Lung (tissue), 12 donors: Measurements from ENCODE around the gene ZER1. TPM values are rescaled to one million over a fixed set of nuclear protein-coding genes. Genes with fewer than 3 reads are reported as not detected.
A peak's percentile ranks its signal among the peaks of the same experiment; 100 is the strongest.

Source experiments
- ATAC-seq: fragments of 200-7000 bp; cut with Tn5 transposase; one replicate; pipeline ENCODE4 v1.9.1; 2020; ENCODE audit warnings: moderate number of reproducible peaks; ENCODE audit not compliant: insufficient read depth, low FRiP score
- DNase-seq, 3 donors: peaks; one replicate each; pipeline ENCODE4 v3.0.0-alpha.2; 2013 to 2017
- H3K27ac ChIP-seq, 2 donors: one replicate each; pipeline ENCODE4 v1.5.1; 2013; ENCODE audit warnings: mild to moderate bottlenecking in 2 of 2, moderate library complexity in 2 of 2, control low read depth in 1 of 2, inconsistent platforms in 1 of 2, low read depth in 1 of 2, low read length in 1 of 2
- H3K27me3 ChIP-seq, 3 donors: one replicate each; pipeline ENCODE4 v1.5.1; 2013; ENCODE audit warnings: low read length in 2 of 3; ENCODE audit not compliant: control insufficient read depth in 3 of 3, insufficient read depth in 3 of 3
- H3K36me3 ChIP-seq, 4 donors: one replicate each; pipeline ENCODE4 v1.5.1; 2013; ENCODE audit warnings: low read length in 4 of 4, mild to moderate bottlenecking in 1 of 4, moderate library complexity in 1 of 4; ENCODE audit not compliant: control insufficient read depth in 4 of 4, insufficient read depth in 4 of 4
- H3K4me1 ChIP-seq, 5 donors: one replicate each; pipeline ENCODE4 v1.5.1; 2013; ENCODE audit warnings: low read length in 5 of 5, mild to moderate bottlenecking in 2 of 5, moderate library complexity in 1 of 5; ENCODE audit not compliant: control insufficient read depth in 5 of 5, insufficient read depth in 5 of 5
- H3K4me3 ChIP-seq: one replicate; pipeline ENCODE4 v1.5.1; 2013; ENCODE audit warnings: mild to moderate bottlenecking, control low read depth, moderate library complexity
- H3K9ac ChIP-seq, 2 donors: one replicate each; pipeline ENCODE4 v1.5.1; 2013; ENCODE audit warnings: low read length in 2 of 2, control low read depth in 1 of 2; ENCODE audit not compliant: insufficient read depth in 1 of 2
- H3K9me3 ChIP-seq, 4 donors: one replicate each; pipeline ENCODE4 v1.5.1; 2013; ENCODE audit warnings: low read length in 3 of 4, mild to moderate bottlenecking in 1 of 4, moderate library complexity in 1 of 4; ENCODE audit not compliant: control insufficient read depth in 4 of 4, insufficient read depth in 3 of 4
- CTCF ChIP-seq: IDR thresholded peaks from 2 replicates; pipeline ENCODE4 v1.5.1; 2012; ENCODE audit warnings: mild to moderate bottlenecking; ENCODE audit errors: control extremely low read depth, extremely low read depth
- WGBS, 2 donors: extraction: QIAGEN DNeasy Blood & Tissue Kit; methylation state at CpG; one replicate each; pipeline ENCODE4 v1.1.7; 2013; 5-methylcytosine and 5-hydroxymethylcytosine counted together
- polyA plus RNA-seq, 2 donors: library from polyadenylated mRNA; stranded (reverse); fragments of 200-250 nt; gene quantifications; one replicate each; pipeline ENCODE4 v1.2.1, GENCODE V29; 2013
- total RNA-seq, 2 donors: library from RNA; depleted of rRNA in 1 of 2; stranded (reverse); fragments of >200 nt in 1 of 2; gene quantifications; one replicate each; pipeline ENCODE4 v1.2.1, GENCODE V29; 2014 to 2021
- donor health status: control.
- donor health status: control.
- donor health status: Bipolar disorder and iron deficiency.
- donor health status: healthy.
- donor health status: DM: yes; HTN: yes; CAD: no.

ZER1 gene
- total and polyA plus RNA-seq, 4 donors: 17.6 to 39.0 (median 28.4) TPM

- Histone ChIP-seq H3K9me3 (no peaks in the 10 kb centered on the region), H3K27me3 (no peaks in the 10 kb centered on the region), H3K27ac (no peak overlapping the region), H3K9ac (no peak overlapping the region), H3K36me3 (peaks cover 3 to 27% (median 25%) of the 10 kb centered on the region in 4 donors), H3K4me1 (peaks cover 0 to 9% (median 5%) of the 10 kb centered on the region in 5 donors), H3K4me3 (no peak overlapping the region)
- WGBS, 2 donors: 85 to 94% methylated on average over 1 of the region's 1 CpG
- TF ChIP-seq CTCF: no peak
- DNase-seq (no peak), ATAC-seq (no peak)
These were observed 16.7 kb upstream of the ZER1 start for GRCh38 chr9:128788445-128788844.

- Histone ChIP-seq H3K4me3 (peak overlapping the region; percentile 100), H3K9me3 (no peaks in the 10 kb centered on the region), H3K4me1 (peaks cover 0 to 9% (median 5%) of the 10 kb centered on the region in 5 donors), H3K9ac (peak overlapping the region; percentile 28 to 79), H3K27me3 (no peaks in the 10 kb centered on the region), H3K27ac (peak overlapping the region; percentile 57 to 87), H3K36me3 (peaks cover 3 to 24% (median 19%) of the 10 kb centered on the region in 4 donors)
- no peak for ATAC-seq
- 2% methylated on average over 5 to 7 of the region's 7 CpGs for WGBS, 2 donors
- DNase-seq: peak; percentile 26 to 56 (median 53)
- TF ChIP-seq CTCF: no peak
These were observed 15.9 kb upstream of the ZER1 start for GRCh38 chr9:128787659-128788058.

- no peak for TF ChIP-seq CTCF
- ATAC-seq: peak; percentile 98
- Histone ChIP-seq H3K9ac (peak within 1 kb of the TSS; percentile 28 to 79), H3K36me3 (peaks cover 3 to 18% (median 12%) of the 10 kb centered on the region in 4 donors), H3K27me3 (no peaks in the 10 kb centered on the region), H3K9me3 (no peaks in the 10 kb centered on the region), H3K4me3 (peak within 1 kb of the TSS; percentile 100), H3K4me1 (peaks cover 0 to 9% (median 5%) of the 10 kb centered on the region in 5 donors), H3K27ac (peak within 1 kb of the TSS; percentile 87 to 91)
- peak; percentile 85 to 89 (median 88) for DNase-seq
- 7 to 10% methylated on average over 40 to 64 of the region's 64 CpGs for WGBS, 2 donors
These were observed 15.2 kb upstream of the ZER1 start, which contains the start of gene TBC1D13 for GRCh38 chr9:128786681-128787601. Gene TBC1D13 (plus strand): TSS chr9:128787253. CDS start chr9:128787354, 101 bp downstream.
